HL-60 (cell line): ENCODE results near the gene TNIK.

Experiments used
- DNase-seq, 2 experiments: peaks; one replicate each; pipeline ENCODE4 v3.0.0-alpha.2; 2010 to 2020; ENCODE audit warnings: low read depth in 1 of 2, low spot score in 1 of 2
- H3K27ac ChIP-seq: fragments of 250-450 bp; sonication (Bioruptor Pico); replicated peaks from 2 replicates; pipeline ENCODE4 v1.5.1; 2020; ENCODE audit warnings: mild to moderate bottlenecking, moderate library complexity
- H3K27me3 ChIP-seq: fragments of 250-450 bp; sonication (Bioruptor Pico); 2 replicates; pipeline ENCODE4 v1.5.1; 2021; ENCODE audit warnings: mild to moderate bottlenecking, moderate library complexity; ENCODE audit not compliant: insufficient read depth, poor library complexity, severe bottlenecking
- H3K4me3 ChIP-seq: replicated peaks from 2 replicates; pipeline ENCODE4 v1.5.1; 2011; ENCODE audit warnings: mild to moderate bottlenecking, control low read depth, low read length; ENCODE audit not compliant: insufficient read depth
- CTCF ChIP-seq: IDR thresholded peaks from one replicate; pipeline ENCODE4 v1.5.1; 2011; ENCODE audit warnings: low read length, control low read depth, inconsistent platforms; ENCODE audit not compliant: insufficient read depth
- GABPA ChIP-seq: IDR thresholded peaks from 2 replicates; pipeline ENCODE4 v1.6.1; 2012; ENCODE audit warnings: low read depth
- POLR2AphosphoS5 ChIP-seq: IDR thresholded peaks from 2 replicates; pipeline ENCODE4 v1.6.1; 2012; ENCODE audit warnings: low read depth
- REST ChIP-seq: IDR thresholded peaks from 2 replicates; pipeline ENCODE4 v1.6.1; 2012; ENCODE audit warnings: low read depth; ENCODE audit not compliant: insufficient replicate concordance
- SPI1 ChIP-seq: IDR thresholded peaks from 2 replicates; pipeline ENCODE4 v1.6.1; 2012; ENCODE audit warnings: low read depth, mild to moderate bottlenecking, borderline replicate concordance

The TNIK gene

DNA sequence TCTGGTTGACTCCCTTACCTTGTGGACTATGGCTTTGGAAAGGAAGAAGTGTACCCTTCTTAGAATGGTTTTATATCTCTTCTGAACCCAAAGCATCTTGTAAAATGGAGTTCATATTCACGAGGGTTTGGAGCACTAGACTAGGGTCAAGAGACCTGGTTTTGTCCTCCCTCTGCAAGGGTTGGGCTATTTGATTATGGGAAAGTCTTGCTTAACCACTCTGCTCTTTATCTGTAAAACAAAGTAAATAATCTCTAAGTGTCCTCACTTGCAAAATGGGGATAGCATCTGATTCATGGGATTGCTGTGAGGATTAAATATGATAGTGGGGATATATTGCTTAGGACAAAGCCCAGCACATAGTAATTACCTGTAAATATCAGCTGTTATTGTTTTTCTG is 415.8 kb downstream of the TNIK start:
- TF ChIP-seq CTCF (no peak), GABPA (no peak), SPI1 (no peak), POLR2AphosphoS5 (no peak), REST (no peak)
- H3K27ac ChIP-seq = no peak overlapping the region
- DNase-seq = no peak
- H3K27me3 ChIP-seq = no peaks in the 10 kb centered on the region
- H3K4me3 ChIP-seq = no peak overlapping the region

- TF ChIP-seq SPI1 (no peak), REST (no peak), POLR2AphosphoS5 (no peak), CTCF (no peak), GABPA (no peak)
- H3K4me3 ChIP-seq = no peak overlapping the region
- no peak for DNase-seq
- H3K27me3 ChIP-seq = peaks cover 6% of the 10 kb centered on the region
- H3K27ac ChIP-seq = no peak overlapping the region
Observed at GRCh38 chr3:171039674-171040073, 420.5 kb downstream of the TNIK start.

- no peak for DNase-seq
- Histone ChIP-seq H3K27me3 (peaks cover 6% of the 10 kb centered on the region), H3K4me3 (no peak overlapping the region), H3K27ac (no peak overlapping the region)
- TF ChIP-seq SPI1 (no peak), CTCF (no peak), REST (no peak), GABPA (no peak), POLR2AphosphoS5 (no peak)
Observed at GRCh38 chr3:171038342-171038741, 421.9 kb downstream of the TNIK start.
